IPS DF 19.7 (cell line): Measurements from ENCODE around the gene SPIRE2.
"Not testable (repeated sequence)": the region's sequence is repeated elsewhere in the genome, so short reads cannot be mapped to it uniquely, and the experiment has no call there.

Experiments
- DNase-seq: peaks from one replicate; pipeline ENCODE4 v3.0.0-alpha.2; 2013; ENCODE audit warnings: low read depth, low spot score

SPIRE2 gene

GRCh38 chr16:89912143-89912542 is 83.9 kb downstream of the SPIRE2 start:
- no peak for DNase-seq

GRCh38 chr16:89912627-89913026 is 84.4 kb downstream of the SPIRE2 start:
- no peak for DNase-seq

DNA sequence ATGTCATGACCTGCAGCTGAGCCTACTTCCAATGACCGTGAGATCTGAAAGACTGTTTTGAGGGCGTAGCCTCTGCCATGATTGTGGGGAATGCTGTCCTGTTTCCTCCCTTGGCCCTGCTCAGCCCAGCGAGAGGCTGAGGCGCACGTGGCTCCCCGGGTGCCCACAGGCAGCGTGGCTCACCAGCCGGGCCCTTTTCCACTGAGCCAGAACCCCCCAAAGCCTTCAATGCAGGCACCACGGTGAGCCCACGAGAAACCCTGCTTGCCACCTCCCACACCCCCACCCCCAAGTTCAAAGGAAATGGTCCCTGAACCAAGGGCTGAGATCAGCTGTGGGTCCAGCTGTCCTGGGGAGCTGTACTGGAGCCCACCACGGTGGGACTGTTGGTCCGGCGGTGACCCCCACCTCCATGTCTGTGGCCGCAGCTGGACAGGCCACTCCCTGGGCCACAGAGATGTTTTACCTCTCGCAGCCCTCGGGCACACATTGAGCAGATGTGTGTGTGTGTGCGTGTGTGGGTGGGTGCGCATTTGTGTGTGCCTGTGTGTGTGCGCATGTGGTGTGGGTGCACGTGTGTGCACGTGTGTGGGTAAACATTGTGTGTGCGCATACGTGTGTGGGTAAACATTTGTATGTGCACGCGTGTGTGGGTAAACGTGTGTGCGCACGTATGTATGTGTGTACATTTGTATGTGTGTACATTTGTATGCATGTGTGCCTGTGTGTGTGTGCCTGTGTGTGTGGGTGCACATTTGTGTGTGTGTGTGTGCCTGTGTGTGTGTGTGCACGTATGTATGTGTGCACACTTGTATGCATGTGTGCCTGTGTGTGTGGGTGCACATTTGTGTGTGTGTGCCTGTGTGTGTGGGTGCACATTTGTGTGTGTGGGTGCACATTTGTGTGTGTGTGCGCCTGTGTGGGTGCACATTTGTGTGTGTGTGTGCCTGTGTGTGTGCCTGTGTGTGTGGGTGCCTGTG is 85.4 kb downstream of the SPIRE2 start:
- DNase-seq, result no peak

GRCh38 chr16:89914642-89915285 is 86.5 kb downstream of the SPIRE2 start:
- not testable (repeated sequence) for DNase-seq

- no peak for DNase-seq
Measured at GRCh38 chr16:89915303-89916232, 87.3 kb downstream of the SPIRE2 start.

- no peak for DNase-seq
Measured at GRCh38 chr16:89917773-89918452, 89.6 kb downstream of the SPIRE2 start.

- DNase-seq, result no peak
Measured at GRCh38 chr16:89918453-89919347, 90.4 kb downstream of the SPIRE2 start, which contains the start of gene MC1R. Gene MC1R (plus strand): TSS chr16:89918862. CDS start chr16:89919259, 397 bp downstream.

- DNase-seq, result no peak
Measured at GRCh38 chr16:89919535-89920406, 91.5 kb downstream of the SPIRE2 start.

GRCh38 chr16:89920723-89921122 is 92.4 kb downstream of the SPIRE2 start:
- no peak for DNase-seq
